Mammary epithelial cell (primary cell): ENCODE results near the gene SLC17A7.

Source experiments
- EZH2 ChIP-seq: IDR thresholded peaks from 2 replicates; pipeline ENCODE4 v1.6.1; 2012; ENCODE audit warnings: low read length, inconsistent platforms, borderline replicate concordance
- TF ChIP-seq, protein P1 (sequence below), 2 donors: IDR thresholded peaks in 1 of 2; conservative IDR thresholded peaks in 1 of 2; 2 replicates each; pipeline ENCODE4 v1.5.1; 2011 to 2012; ENCODE audit warnings: inconsistent platforms in 2 of 2, low read length in 2 of 2, mild to moderate bottlenecking in 2 of 2, control low read depth in 1 of 2, low read depth in 1 of 2; ENCODE audit not compliant: insufficient read depth in 1 of 2; ENCODE audit errors: extremely low read depth in 1 of 2

DNA sequence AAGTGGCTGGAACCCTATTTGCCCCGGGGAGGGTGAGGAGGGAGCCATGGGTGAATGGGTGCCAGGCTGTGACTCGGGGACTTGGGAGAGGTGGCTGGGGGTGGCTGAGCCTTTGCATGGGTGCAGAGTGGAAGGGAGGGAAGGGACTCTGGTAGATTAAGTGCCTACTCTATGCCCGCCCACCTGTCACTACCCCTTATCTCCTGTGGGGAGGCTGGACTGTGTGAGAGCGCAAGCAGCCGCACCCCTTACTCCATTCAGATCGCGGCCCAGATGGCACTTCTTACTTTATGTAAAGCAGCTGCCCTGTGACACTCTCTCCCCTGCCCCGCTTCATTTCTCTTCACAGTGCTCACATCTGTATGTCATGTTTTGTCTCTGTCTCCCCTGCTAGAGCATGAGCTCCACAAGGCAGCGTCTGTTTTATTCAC is 50.4 kb downstream of the SLC17A7 start:
- TF ChIP-seq, protein P1, sequence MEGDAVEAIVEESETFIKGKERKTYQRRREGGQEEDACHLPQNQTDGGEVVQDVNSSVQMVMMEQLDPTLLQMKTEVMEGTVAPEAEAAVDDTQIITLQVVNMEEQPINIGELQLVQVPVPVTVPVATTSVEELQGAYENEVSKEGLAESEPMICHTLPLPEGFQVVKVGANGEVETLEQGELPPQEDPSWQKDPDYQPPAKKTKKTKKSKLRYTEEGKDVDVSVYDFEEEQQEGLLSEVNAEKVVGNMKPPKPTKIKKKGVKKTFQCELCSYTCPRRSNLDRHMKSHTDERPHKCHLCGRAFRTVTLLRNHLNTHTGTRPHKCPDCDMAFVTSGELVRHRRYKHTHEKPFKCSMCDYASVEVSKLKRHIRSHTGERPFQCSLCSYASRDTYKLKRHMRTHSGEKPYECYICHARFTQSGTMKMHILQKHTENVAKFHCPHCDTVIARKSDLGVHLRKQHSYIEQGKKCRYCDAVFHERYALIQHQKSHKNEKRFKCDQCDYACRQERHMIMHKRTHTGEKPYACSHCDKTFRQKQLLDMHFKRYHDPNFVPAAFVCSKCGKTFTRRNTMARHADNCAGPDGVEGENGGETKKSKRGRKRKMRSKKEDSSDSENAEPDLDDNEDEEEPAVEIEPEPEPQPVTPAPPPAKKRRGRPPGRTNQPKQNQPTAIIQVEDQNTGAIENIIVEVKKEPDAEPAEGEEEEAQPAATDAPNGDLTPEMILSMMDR (conservative IDR thresholded peaks at IDR 0.05 in 1 of 2, IDR thresholded peaks at IDR 0.05 in 1 of 2; ENCODE audit: extremely low read depth in 1 of 2, insufficient read depth in 1 of 2, low read depth in 1 of 2, low read length in 2 of 2), result no peak
- TF ChIP-seq EZH2, result no peak
